T-helper 17 cell (primary cell): ENCODE measurements around the gene TENT5C. TPM values are rescaled to one million over a fixed set of nuclear protein-coding genes. Genes with fewer than 3 reads are reported as not detected.
A peak's percentile ranks its signal among the peaks of the same experiment; 100 is the strongest.
"Not testable (repeated sequence)": the region's sequence is repeated elsewhere in the genome, so short reads cannot be mapped to it uniquely, and the experiment has no call there.

Source experiments
- ATAC-seq: fragments of 150-1000 bp; cut with Tn5 transposase; 2 replicates; pipeline ENCODE4 v1.10.0; 2021; ENCODE audit warnings: mild to moderate bottlenecking, moderate library complexity
- DNase-seq, 3 donors: peaks; one replicate each; pipeline versions ENCODE4 v3.0.0 to v3.0.0-alpha.2; 2020 to 2021
- H3K9me3 ChIP-seq: one replicate; pipeline ENCODE4 v1.7.0; 2013; ENCODE audit warnings: low read length, mild to moderate bottlenecking; ENCODE audit not compliant: control insufficient read depth, poor library complexity, severe bottlenecking
- H3K27ac Mint-ChIP-seq: one replicate; pipeline ENCODE4 v1.8.0; 2022; ENCODE audit warnings: mild to moderate bottlenecking, moderate library complexity, mixed read lengths
- H3K27me3 Mint-ChIP-seq: one replicate; pipeline ENCODE4 v1.8.0; 2022; ENCODE audit warnings: mixed read lengths
- H3K36me3 Mint-ChIP-seq: one replicate; pipeline ENCODE4 v1.8.0; 2022; ENCODE audit warnings: low read depth, mixed read lengths
- H3K4me1 Mint-ChIP-seq: one replicate; pipeline ENCODE4 v1.8.0; 2022; ENCODE audit warnings: mild to moderate bottlenecking, mixed read lengths
- H3K4me3 Mint-ChIP-seq: one replicate; pipeline ENCODE4 v1.8.0; 2022; ENCODE audit warnings: mild to moderate bottlenecking, moderate library complexity, mixed read lengths
- total RNA-seq, 4 donors: library from RNA in 2 of 4; stranded (reverse) in 2 of 4; gene quantifications; one replicate each; pipeline ENCODE4 v1.2.3 and lab custom pipeline; 2022 to 2026

Gene TENT5C
- total RNA-seq (100 to 1,000 TPM; 129 to 173 TPM), total RNA-seq (lab: John Stamatoyannopoulos, UW) (55.3 to 385 reads per million in 2 donors)

- Mint-ChIP-seq H3K4me3 (peak within 1 kb of the TSS; percentile 96), H3K4me1 (peaks cover 40% of the 10 kb centered on the region), H3K27me3 (no peaks in the 10 kb centered on the region), H3K36me3 (peaks cover 5% of the 10 kb centered on the region), H3K27ac (peak within 1 kb of the TSS; percentile 99)
- peak; percentile 90 for ATAC-seq
- H3K9me3 ChIP-seq = no peaks in the 10 kb centered on the region
- DNase-seq = peak; percentile 98 to 99 (median 99)
These were observed at the start of gene TENT5C for GRCh38 chr1:117605774-117606648. TENT5C (plus strand) TSS chr1:117606048; CDS start chr1:117622869, 16,821 bp downstream.

- no peaks in the 10 kb centered on the region for H3K9me3 ChIP-seq
- H3K27ac Mint-ChIP-seq = no peak overlapping the region
- ATAC-seq (no peak), DNase-seq (no peak)
- H3K27me3 Mint-ChIP-seq = no peaks in the 10 kb centered on the region
- no peaks in the 10 kb centered on the region for H3K36me3 Mint-ChIP-seq
- H3K4me3 Mint-ChIP-seq = no peak overlapping the region
- no peaks in the 10 kb centered on the region for H3K4me1 Mint-ChIP-seq
These were observed 49.5 kb upstream of the TENT5C start for GRCh38 chr1:117556341-117556740.

GRCh38 chr1:117556976-117557375 is 48.9 kb upstream of the TENT5C start:
- DNase-seq (no peak), ATAC-seq (no peak)
- Mint-ChIP-seq H3K27ac (no peak overlapping the region), H3K4me1 (no peaks in the 10 kb centered on the region), H3K27me3 (no peaks in the 10 kb centered on the region), H3K4me3 (no peak overlapping the region), H3K36me3 (no peaks in the 10 kb centered on the region)
- H3K9me3 ChIP-seq = no peaks in the 10 kb centered on the region

- not testable (repeated sequence) for ATAC-seq, H3K27me3 Mint-ChIP-seq, H3K27ac Mint-ChIP-seq, H3K9me3 ChIP-seq, H3K4me1 Mint-ChIP-seq, H3K36me3 Mint-ChIP-seq, DNase-seq, H3K4me3 Mint-ChIP-seq
These were observed 47.4 kb upstream of the TENT5C start for GRCh38 chr1:117558451-117558850.

- no peaks in the 10 kb centered on the region for H3K36me3 Mint-ChIP-seq
- no peak overlapping the region for H3K4me3 Mint-ChIP-seq
- H3K27ac Mint-ChIP-seq = no peak overlapping the region
- H3K9me3 ChIP-seq = no peaks in the 10 kb centered on the region
- H3K4me1 Mint-ChIP-seq = peaks cover 3% of the 10 kb centered on the region
- DNase-seq = no peak
- H3K27me3 Mint-ChIP-seq = no peaks in the 10 kb centered on the region
- no peak for ATAC-seq
These were observed 46.7 kb upstream of the TENT5C start for GRCh38 chr1:117559139-117559538.

- DNase-seq = no peak
- Mint-ChIP-seq H3K27ac (no peak overlapping the region), H3K4me3 (no peak overlapping the region), H3K4me1 (peaks cover 6% of the 10 kb centered on the region), H3K27me3 (peaks cover 4% of the 10 kb centered on the region), H3K36me3 (no peaks in the 10 kb centered on the region)
- H3K9me3 ChIP-seq = no peaks in the 10 kb centered on the region
- no peak for ATAC-seq
These were observed 45.9 kb upstream of the TENT5C start for GRCh38 chr1:117559985-117560384.

- no peaks in the 10 kb centered on the region for H3K9me3 ChIP-seq
- no peak overlapping the region for H3K4me3 Mint-ChIP-seq
- DNase-seq = no peak
- no peak overlapping the region for H3K27ac Mint-ChIP-seq
- peaks cover 5% of the 10 kb centered on the region for H3K27me3 Mint-ChIP-seq
- ATAC-seq = no peak
- peaks cover 6% of the 10 kb centered on the region for H3K4me1 Mint-ChIP-seq
- H3K36me3 Mint-ChIP-seq = no peaks in the 10 kb centered on the region
These were observed 44.8 kb upstream of the TENT5C start for GRCh38 chr1:117561071-117561470.

GRCh38 chr1:117561551-117561950 is 44.3 kb upstream of the TENT5C start:
- no peak overlapping the region for H3K4me3 Mint-ChIP-seq
- H3K27me3 Mint-ChIP-seq = peaks cover 5% of the 10 kb centered on the region
- H3K27ac Mint-ChIP-seq = no peak overlapping the region
- DNase-seq (no peak), ATAC-seq (no peak)
- H3K36me3 Mint-ChIP-seq = no peaks in the 10 kb centered on the region
- H3K4me1 Mint-ChIP-seq = peaks cover 6% of the 10 kb centered on the region
- no peaks in the 10 kb centered on the region for H3K9me3 ChIP-seq

- no peak overlapping the region for H3K4me3 Mint-ChIP-seq
- no peaks in the 10 kb centered on the region for H3K36me3 Mint-ChIP-seq
- no peak for DNase-seq
- no peak overlapping the region for H3K27ac Mint-ChIP-seq
- no peaks in the 10 kb centered on the region for H3K9me3 ChIP-seq
- no peak for ATAC-seq
- peaks cover 6% of the 10 kb centered on the region for H3K4me1 Mint-ChIP-seq
- peaks cover 5% of the 10 kb centered on the region for H3K27me3 Mint-ChIP-seq
These were observed 43.0 kb upstream of the TENT5C start for GRCh38 chr1:117562581-117563491.

GRCh38 chr1:117563492-117563875 is 42.4 kb upstream of the TENT5C start:
- H3K9me3 ChIP-seq = no peaks in the 10 kb centered on the region
- peaks cover 6% of the 10 kb centered on the region for H3K4me1 Mint-ChIP-seq
- DNase-seq = no peak
- peaks cover 5% of the 10 kb centered on the region for H3K27me3 Mint-ChIP-seq
- no peaks in the 10 kb centered on the region for H3K36me3 Mint-ChIP-seq
- ATAC-seq = no peak
- H3K4me3 Mint-ChIP-seq = no peak overlapping the region
- H3K27ac Mint-ChIP-seq = no peak overlapping the region

GRCh38 chr1:117564227-117565075 is 41.4 kb upstream of the TENT5C start:
- no peak for ATAC-seq
- no peaks in the 10 kb centered on the region for H3K9me3 ChIP-seq
- Mint-ChIP-seq H3K4me3 (no peak overlapping the region), H3K36me3 (no peaks in the 10 kb centered on the region), H3K27ac (no peak overlapping the region), H3K4me1 (peaks cover 6% of the 10 kb centered on the region), H3K27me3 (peaks cover 5% of the 10 kb centered on the region)
- DNase-seq = no peak

GRCh38 chr1:117565076-117565556 is 40.7 kb upstream of the TENT5C start:
- no peaks in the 10 kb centered on the region for H3K9me3 ChIP-seq
- DNase-seq (no peak), ATAC-seq (no peak)
- Mint-ChIP-seq H3K36me3 (no peaks in the 10 kb centered on the region), H3K4me3 (no peak overlapping the region), H3K27ac (no peak overlapping the region), H3K27me3 (peaks cover 5% of the 10 kb centered on the region), H3K4me1 (peaks cover 9% of the 10 kb centered on the region)
